Urothelium cell line (cell line): ENCODE measurements around the gene ESYT1.
A peak's percentile ranks its signal among the peaks of the same experiment; 100 is the strongest.
"Not testable (repeated sequence)": the region's sequence is repeated elsewhere in the genome, so short reads cannot be mapped to it uniquely, and the experiment has no call there.

ENCODE experiments used
- DNase-seq: peaks from one replicate; pipeline ENCODE4 v3.0.0; 2011; ENCODE audit warnings: low spot score, mixed read lengths
- FAIRE-seq: peaks from 2 replicates; lab custom pipeline; 2011; peaks lifted over from hg19 to GRCh38; lab: Jason Lieb, UNC

The ESYT1 gene

DNA sequence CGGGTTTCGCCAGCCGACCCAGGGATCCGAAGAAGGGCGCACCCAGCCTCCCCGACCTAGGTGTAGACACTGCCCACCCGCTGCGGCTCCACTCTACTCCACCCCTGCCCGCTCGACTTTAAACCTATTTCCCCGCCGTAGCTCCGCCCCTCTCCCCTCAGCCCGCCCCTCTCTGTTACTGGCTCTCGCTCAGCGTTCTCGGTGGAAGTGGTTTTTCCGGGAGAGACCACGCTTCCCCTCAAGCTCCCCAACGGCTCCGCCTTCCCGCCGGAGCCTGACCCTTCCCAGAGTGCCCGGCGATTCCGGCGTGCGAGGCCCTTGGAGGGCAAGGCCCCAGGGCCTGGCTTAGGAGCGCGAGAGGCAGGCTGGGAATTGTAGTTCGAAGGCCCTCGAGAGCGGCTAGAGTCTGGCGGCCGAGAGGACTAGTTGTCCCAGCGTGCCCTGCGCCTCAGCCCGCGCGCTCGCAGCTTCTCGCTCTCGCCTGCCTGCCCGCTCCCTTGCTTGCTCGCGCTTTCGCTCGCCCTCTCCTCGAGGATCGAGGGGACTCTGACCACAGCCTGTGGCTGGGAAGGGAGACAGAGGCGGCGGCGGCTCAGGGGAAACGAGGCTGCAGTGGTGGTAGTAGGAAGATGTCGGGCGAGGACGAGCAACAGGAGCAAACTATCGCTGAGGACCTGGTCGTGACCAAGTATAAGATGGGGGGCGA lies 23.8 kb upstream of the ESYT1 start, which contains the start of gene PA2G4:
Gene PA2G4, plus strand, starts transcription at position 451 of the 706 bp plus-strand sequence. Its CDS starts 179 bp downstream, at position 630.
- FAIRE-seq (no peak), DNase-seq (peak; percentile 98)

DNA sequence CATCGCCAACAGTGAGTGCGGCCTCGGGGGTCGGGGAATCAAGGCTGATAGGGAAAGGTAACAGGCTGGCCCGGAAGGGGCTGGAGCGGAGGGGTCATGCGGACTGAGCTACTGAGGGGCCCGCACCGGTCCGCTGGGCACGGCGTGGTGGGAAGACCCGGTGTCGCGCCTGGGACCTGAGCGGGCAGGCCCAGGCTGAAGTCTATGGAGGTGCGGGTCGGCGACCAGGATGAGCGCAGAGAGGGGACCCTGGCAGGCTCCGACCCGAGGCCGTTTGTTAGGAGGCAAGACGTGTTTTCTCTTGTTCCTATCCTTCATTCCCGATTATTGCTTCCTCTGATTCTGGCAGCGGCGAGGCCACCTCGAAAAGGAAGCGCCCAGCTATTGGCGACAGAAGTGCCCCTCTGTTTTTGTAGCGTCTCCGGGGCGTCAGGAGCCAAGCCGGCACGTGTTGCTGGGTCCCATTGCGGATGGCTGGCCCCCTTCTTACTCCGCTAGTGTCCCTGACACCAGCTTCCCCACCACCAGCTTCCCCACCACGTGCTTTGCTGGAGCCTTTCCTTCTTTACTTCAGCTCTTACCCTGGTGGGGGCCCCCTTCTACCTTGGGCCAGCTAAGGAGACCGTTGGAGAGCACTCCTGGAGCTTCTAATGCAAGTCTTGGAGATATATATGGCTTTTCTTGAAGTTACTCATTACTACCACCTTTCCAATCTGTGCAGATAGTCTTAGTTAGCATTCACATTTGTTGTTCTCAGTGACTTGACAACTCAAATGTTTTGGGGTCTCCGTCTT lies 23.1 kb upstream of the ESYT1 start:
- no peak for FAIRE-seq

DNA sequence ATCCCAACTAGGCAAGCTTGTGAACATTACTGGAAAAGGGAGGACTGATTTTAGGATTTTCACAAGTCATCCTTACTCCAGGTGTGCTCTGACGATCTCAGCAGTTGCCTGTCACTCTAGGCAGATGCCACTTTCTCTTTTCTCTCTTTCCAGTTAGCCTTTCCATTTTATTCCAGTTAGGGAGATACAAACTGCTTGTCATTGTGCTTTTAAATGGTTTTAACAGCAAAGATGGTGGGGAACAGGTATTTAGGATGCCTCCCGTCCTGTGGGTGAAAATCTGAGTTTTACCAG lies 22.5 kb upstream of the ESYT1 start:
- DNase-seq (no peak), FAIRE-seq (no peak)

More for the DNA sequence above, 23.1 kb upstream of the ESYT1 start:
- DNase-seq: no peak

DNA sequence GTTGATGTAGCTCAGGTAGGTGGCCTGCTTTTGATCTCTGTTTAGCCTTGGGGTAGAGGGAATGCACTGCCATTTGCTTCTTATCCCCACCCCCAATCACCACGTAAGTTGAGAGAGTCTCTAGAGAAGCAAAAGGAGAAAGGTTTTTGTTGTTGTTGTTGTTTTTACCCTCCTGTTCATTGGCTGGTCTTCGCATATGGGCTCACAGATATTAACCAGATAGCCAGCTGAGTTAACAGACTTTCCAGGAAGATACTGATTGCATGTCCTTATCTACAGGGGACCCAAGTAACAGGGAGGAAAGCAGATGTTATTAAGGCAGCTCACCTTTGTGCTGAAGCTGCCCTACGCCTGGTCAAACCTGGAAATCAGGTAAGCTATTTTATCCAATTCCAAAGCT lies 20.8 kb upstream of the ESYT1 start:
- FAIRE-seq (no peak), DNase-seq (no peak)

DNA sequence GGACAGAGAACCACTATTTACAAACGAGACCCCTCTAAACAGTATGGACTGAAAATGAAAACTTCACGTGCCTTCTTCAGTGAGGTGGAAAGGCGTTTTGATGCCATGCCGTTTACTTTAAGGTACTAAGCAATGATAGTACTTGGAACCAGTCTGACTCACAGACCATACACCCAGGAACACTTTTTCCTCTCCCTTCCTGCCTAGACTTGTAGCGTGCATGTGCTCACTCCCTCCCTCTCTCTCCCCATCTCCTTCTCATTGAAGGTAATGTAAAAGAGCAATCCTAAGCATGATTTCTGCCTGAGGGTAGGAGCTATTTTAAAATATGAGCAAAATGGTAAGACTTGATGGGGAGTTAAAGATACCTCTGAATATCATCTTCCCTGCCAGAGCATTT lies 17.5 kb upstream of the ESYT1 start:
- DNase-seq (no peak), FAIRE-seq (no peak)

DNA sequence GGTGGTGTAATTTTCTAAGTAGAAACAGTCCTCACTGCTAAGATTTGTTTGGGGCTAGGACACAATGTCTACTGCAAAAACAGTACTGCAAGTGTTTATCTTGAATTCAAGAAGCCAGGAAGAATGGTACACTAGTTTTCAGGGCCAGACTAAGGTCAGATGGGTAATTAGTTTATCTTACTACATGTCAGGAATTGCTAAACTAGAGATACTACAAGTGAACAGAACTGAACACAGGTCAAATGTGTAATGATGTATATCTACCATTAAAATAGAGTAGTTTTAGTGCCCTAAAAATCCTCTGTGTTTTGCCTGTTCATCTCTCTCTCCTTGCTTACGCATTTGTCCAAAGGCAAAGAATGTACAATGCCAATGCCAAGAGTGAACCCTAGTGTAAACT lies 14.0 kb upstream of the ESYT1 start:
- FAIRE-seq: no peak
- no peak for DNase-seq

DNA sequence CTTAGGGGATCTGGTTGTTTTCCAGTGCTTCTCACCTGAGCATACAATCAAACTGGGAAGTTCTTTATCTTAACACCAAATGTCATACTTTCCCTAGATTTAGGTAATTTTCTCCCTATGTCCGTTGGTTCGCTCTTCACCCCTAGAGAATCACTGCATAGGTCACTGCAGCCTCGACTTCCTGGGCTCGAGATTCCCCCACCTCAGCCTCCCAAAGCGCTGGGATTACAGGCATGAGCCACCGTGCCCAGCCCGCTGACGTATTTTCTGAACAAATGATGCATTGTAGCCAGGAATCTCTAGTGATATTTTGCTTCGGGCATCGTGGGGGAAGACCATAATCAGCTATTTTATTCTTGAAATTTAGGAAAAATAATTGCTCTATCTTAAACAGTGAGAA lies 12.7 kb upstream of the ESYT1 start:
- FAIRE-seq: no peak
- no peak for DNase-seq

DNA sequence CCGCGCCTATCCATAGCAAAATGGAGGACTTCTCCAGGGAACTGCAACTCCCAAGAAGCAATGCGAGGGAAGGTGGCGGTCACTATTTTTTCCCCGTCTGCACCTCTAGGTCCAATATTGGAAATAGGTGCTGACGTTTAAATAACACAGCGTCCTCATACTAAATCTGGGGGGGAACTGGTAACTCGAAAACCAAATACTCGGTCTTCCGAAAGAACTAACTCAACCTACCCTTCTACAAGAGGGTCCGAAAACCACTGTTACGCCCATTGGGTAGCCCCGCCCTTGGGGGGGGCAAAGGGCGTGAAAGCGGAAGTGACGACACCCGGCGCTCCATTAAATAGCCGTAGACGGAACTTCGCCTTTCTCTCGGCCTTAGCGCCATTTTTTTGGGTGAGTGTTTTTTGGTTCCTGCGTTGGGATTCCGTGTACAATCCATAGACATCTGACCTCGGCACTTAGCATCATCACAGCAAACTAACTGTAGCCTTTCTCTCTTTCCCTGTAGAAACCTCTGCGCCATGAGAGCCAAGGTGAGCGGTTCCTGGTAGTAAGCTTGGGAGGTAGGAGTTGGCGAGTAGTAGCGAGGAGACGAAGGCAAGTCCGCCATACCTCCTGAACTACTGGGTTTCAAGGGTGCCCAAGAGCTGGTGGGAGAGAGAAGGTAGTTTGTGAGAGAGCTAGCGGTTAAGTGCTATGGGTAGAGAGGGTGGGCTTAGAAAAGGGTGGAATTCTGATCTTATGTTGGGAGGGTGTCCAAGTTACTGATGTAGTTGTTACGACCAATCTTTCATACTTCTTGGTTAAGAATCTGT lies 11.6 kb upstream of the ESYT1 start, which contains the start of gene RPL41:
Gene RPL41, plus strand, starts transcription at position 367 of the 815 bp plus-strand sequence.
- DNase-seq (peak; percentile 81), FAIRE-seq (no peak)

DNA sequence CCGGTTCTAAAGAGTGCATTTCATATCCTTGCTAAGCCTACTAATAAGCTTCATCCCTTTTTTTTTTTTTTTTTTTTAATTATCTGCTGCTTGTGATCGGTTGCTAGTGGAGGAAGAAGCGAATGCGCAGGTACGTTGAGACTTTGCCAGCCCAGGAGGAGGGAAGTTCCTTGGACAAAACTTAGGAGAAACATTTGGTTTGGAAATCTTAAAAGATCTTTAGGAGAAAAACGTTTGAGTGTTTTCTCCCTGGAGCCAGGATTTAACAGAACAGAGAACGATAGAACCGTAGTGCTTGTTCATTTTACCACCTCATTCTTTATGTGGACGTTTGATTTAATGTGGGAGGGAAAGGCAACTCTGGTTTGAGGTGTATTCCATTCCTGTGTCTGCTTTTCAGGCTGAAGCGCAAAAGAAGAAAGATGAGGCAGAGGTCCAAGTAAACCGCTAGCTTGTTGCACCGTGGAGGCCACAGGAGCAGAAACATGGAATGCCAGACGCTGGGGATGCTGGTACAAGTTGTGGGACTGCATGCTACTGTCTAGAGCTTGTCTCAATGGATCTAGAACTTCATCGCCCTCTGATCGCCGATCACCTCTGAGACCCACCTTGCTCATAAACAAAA lies 10.9 kb upstream of the ESYT1 start:
- not testable (repeated sequence) for DNase-seq, FAIRE-seq

DNA sequence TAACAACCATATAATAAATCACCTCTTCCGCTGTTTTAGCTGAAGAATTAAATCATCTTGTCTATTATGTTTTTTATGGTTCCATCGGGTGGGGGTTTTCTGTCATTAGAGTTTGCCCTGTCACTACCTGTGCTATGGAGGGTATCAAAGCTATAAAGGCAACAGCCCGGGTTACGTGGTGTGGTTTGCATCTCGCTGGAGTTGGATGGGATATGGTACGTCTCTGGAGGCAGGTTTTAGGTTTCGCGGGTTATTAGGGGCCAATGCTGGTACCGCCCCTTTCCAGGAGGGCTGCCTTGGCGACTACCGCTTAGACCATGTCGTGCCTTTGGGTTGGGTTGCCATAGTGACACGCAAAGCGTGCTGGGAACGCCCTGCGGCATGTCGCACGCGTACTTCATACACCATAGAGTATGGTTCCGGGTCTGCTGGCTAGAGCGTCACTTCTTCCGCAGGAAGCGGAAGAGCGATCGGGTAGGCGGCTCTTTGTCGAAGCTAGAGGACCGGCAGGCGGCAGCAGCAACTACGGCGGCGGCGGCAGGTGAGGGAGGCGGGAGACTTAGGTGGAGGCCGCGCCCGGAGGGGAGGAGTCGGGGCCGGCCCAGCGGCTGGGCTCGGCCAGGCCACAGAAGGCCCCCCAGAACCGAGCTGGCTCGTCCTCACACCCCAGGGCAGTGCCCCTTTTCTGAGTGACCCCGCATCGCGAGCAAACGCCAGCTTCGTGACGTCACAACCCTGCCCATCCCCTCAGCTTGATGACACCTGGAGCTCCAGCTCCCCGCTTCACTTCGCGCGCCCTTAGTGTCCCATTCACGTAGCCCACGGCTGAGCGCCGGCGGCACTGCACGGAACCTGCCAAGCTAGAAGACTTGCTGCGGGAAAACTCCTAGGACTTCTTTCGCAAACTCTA lies 10.0 kb upstream of the ESYT1 start, which contains the start of gene ZC3H10:
Gene ZC3H10, plus strand, starts transcription at position 489 of the 910 bp plus-strand sequence. CDS start 2,297 bp downstream, outside the sequence.
- peak; percentile 89 for FAIRE-seq

DNA sequence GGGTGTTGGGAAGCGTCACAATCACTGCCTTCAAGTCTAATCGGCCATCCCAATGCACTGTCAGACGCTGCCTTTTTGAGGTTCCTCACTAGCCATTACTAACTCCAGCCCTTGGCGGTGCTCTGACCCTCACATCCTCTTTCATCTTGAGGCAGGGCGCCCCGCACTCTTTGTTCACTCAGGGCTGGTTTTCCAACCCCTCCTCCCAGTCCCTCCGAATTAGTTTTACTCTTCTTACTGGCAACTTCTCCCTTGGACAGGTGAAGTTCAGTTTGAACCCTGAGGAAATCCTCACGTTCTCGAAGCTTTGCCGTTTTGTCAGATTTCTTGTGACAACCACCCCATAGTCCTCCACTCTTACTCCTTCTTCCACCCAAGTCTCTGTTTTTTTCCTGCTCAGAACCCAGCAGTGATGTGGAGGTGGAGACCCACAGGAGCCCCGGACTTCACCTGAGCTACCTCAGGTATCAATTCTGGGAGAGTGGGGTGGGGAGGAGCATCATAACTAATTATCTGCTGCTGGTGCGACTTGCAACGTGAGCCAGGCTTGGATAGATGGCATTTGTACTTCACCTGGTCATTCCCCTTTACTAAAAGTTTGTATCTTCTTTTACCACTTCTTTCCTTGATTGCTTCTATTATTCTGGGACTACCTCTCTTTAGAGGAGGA lies 9.2 kb upstream of the ESYT1 start:
- FAIRE-seq (no peak), DNase-seq (no peak)

More for the DNA sequence above, 10.0 kb upstream of the ESYT1 start, which contains the start of gene ZC3H10:
- peak; percentile 94 for DNase-seq

DNA sequence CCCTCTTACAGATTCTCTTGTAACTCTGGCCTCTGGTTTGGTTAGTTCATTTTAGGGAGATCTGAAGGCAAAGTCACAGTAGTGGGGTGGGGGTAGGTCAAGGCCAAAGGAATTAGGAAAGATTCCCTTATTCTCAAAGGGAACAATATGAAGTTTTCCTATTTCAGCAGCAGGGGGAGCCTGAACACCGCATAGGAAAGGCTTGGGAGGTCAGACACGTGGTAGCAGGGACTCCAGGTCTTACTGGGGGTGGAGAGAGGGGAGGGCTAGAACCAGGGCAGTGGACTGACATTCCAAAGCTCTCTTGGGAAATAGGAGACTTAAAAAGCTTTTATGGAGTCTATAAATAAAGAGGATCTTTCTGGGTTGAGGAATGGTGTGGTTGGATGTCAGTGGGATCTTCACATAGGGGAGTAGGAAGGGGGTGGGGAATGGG lies 8.7 kb upstream of the ESYT1 start:
- FAIRE-seq (no peak), DNase-seq (peak; percentile 78)

DNA sequence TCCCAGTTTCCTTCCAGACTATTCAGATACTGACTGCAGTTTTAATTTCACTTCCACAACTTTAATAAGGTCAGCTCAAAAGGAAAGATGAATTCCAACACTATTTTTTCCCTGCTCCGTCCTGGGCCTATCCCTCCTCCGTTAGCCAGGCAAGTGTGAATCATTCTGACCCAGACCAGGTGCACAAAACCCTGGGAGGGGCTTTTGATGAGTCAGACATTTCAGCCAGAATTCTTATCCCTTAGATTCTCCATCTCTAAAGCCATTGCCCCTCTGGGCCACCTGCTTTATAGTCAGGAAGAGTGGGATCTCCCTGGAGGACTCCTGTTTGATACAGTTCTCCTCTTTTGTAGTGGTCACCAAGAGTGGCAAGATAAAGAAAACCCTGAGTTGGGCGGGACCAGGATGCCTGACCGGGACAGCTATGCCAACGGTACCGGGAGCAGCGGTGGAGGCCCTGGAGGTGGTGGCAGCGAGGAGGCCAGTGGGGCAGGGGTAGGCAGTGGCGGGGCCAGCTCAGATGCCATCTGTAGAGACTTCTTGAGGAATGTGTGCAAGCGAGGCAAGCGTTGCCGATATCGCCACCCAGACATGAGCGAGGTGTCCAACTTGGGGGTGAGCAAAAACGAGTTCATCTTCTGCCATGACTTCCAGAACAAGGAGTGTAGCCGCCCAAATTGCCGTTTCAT lies 7.8 kb upstream of the ESYT1 start:
- DNase-seq: peak; percentile 56
- FAIRE-seq: no peak

DNA sequence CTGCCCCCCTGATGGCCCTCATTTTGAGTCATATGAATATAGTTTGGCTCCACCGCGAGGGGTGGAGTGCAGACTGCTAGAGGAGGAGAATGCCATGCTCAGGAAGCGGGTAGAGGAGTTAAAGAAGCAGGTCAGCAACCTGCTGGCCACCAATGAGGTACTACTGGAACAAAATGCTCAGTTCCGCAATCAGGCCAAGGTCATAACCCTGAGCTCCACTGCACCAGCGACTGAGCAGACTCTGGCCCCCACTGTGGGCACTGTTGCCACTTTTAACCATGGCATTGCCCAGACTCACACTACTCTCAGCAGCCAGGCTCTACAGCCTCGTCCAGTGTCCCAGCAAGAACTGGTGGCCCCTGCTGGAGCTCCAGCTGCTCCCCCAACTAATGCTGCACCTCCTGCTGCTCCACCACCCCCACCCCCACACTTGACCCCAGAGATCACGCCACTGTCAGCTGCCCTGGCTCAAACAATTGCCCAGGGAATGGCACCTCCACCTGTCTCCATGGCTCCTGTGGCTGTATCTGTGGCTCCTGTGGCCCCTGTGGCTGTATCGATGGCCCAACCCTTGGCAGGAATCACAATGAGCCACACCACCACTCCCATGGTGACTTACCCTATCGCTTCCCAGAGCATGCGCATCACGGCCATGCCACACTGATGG lies 6.7 kb upstream of the ESYT1 start:
- DNase-seq (no peak), FAIRE-seq (no peak)

DNA sequence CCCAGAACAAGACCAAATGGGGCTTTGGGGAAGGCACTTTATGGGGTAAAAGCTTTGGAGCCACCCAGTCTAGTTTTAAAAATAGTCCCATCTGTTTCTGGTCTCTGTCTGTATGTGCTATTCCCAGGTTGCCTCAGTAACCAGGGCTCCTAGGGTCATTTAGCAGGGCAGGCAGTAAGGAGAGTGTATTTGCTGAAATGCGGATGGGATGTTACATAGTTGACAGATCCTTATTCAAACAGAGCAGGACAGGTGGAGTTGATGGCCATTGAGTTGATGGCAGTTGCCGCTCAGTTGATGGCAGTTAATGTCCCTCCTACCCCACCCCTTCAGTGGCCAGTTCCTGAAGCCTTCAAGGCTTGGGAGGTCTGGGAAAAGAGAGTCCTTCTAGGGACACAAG lies 5.4 kb upstream of the ESYT1 start:
- no peak for FAIRE-seq
- DNase-seq: no peak

DNA sequence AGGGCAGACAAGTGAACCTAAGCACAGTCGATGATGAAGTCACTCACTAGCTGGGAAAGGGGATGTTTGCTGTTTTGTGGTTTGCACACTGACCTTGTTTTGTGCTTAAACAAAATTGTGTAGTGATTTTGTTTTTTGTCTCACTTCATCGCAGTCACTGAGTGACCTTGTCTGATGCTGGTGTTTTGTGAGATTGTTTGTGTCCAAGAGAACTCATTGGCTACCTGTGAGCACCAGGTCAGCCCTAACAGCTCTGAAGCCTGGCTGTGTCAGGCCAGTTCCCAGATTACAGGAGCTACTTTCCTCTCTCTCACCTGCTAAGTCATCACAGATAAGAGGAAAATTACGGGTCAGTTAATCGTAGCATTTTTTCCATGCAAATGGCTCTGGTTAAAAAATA lies 3.9 kb upstream of the ESYT1 start:
- no peak for DNase-seq
- FAIRE-seq: no peak

DNA sequence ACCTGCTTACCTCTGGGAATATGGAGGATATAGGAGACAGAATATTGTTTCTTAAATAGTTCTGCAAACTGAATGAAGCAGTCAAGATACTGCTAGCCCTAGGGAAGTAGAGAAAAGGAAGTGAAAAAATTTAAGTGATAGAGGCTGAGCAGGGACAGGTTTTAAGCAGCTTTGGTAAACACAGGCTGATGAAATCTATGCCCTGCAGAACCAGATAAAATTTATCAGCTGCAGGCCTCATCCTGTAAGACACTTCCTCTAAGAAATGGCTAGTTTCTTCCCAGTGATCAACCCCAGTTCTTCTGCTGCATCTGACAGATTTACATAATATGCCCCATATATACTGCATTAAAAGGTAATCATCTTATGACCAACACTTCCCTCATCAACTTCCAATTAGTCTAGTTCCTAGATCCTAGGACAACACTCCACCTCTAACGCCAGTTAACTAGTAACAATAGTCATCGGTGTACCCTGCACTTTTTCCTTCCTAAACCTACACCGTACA lies 1.3 kb upstream of the ESYT1 start:
- DNase-seq: no peak
- FAIRE-seq: no peak

DNA sequence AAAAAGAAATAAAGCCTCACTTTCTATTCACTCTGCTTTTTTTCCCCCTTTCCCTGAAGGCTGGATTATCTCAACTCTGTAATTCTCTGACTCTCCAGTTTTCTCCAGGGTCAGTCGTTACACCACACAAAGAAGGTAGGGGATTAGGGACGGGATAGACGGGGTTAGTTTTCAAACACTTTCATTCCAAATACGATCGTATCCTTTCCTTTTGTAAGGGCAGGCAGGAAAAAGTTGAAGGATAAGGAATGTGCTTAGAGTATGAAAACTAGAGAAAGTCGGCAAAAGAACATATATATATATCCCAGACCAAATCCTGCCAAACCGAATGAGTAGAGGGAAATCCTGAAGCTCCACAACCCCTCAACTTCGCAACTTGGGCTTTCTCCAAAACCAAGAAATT lies 581 bp upstream of the ESYT1 start:
- DNase-seq: no peak
- no peak for FAIRE-seq
